NCI-H2029 treated with DMSO at 0.1 percent for 48 hours (cell line): Measurements from ENCODE around the gene RSKR.
"Not testable (repeated sequence)": the region's sequence is repeated elsewhere in the genome, so short reads cannot be mapped to it uniquely, and the experiment has no call there.

ENCODE experiments used
- DNase-seq: peaks from one replicate; lab custom pipeline; 2025; lab: John Stamatoyannopoulos, UW

The RSKR gene

GRCh38 chr17:28578246-28579195 is 35.5 kb downstream of the RSKR start:
- DNase-seq = no peak

GRCh38 chr17:28577466-28577824 is 36.5 kb downstream of the RSKR start:
- no peak for DNase-seq

- peak; percentile 58 for DNase-seq
These were observed 37.1 kb downstream of the RSKR start, which contains the start of gene ALDOC for GRCh38 chr17:28576758-28577465. ALDOC (minus strand) TSS chr17:28576895; CDS start chr17:28575532, 1,363 bp downstream.

GRCh38 chr17:28576016-28576415 is 38.0 kb downstream of the RSKR start:
- not testable (repeated sequence) for DNase-seq

GRCh38 chr17:28575126-28575795 is 38.7 kb downstream of the RSKR start:
- no peak for DNase-seq

- DNase-seq = no peak
These were observed 39.5 kb downstream of the RSKR start for GRCh38 chr17:28574526-28574925.

GRCh38 chr17:28573966-28574480 is 40.0 kb downstream of the RSKR start:
- no peak for DNase-seq

- no peak for DNase-seq
These were observed 40.5 kb downstream of the RSKR start for GRCh38 chr17:28573521-28573920.

- no peak for DNase-seq
These were observed 41.0 kb downstream of the RSKR start for GRCh38 chr17:28573040-28573380.

- no peak for DNase-seq
These were observed 41.5 kb downstream of the RSKR start for GRCh38 chr17:28572259-28573039.

GRCh38 chr17:28571361-28572122 is 42.4 kb downstream of the RSKR start, which contains the start of gene PIGS:
PIGS (minus strand) TSS chr17:28571524; CDS start chr17:28571496, 28 bp downstream.
- peak; percentile 71 for DNase-seq

GRCh38 chr17:28570716-28571360 is 43.1 kb downstream of the RSKR start:
- no peak for DNase-seq

- DNase-seq = no peak
These were observed 44.5 kb downstream of the RSKR start for GRCh38 chr17:28569446-28569845.

- DNase-seq = no peak
These were observed 46.4 kb downstream of the RSKR start for GRCh38 chr17:28567604-28568003.

- no peak for DNase-seq
These were observed 50.5 kb downstream of the RSKR start for GRCh38 chr17:28563475-28563874.
